Hepatic stellate cell (primary cell): Measurements from ENCODE around the gene SPATS2L.

Experiments used
- DNase-seq: peaks from one replicate; pipeline ENCODE4 v3.0.0; 2011; ENCODE audit warnings: low spot score

The SPATS2L gene

DNA sequence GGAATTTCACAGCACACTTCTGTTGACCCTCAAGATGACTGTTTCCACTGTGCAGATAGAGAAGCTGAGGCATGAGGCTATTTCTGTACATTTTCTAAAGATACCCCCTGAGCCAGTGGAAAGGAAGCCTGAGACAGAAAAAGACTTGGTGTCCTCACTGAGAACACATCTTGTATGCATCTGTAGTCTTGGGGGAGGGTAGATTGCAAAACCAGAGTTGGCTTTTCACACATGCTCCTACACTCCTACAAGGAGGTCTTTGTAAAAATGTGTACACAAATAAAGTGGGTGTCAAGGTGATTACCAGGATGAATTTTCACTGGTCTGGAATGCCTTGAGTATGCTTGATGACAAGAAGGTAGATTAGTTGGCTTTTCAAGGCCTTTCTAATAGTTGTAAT, 105.3 kb downstream of the SPATS2L start:
- DNase-seq, result no peak

DNA sequence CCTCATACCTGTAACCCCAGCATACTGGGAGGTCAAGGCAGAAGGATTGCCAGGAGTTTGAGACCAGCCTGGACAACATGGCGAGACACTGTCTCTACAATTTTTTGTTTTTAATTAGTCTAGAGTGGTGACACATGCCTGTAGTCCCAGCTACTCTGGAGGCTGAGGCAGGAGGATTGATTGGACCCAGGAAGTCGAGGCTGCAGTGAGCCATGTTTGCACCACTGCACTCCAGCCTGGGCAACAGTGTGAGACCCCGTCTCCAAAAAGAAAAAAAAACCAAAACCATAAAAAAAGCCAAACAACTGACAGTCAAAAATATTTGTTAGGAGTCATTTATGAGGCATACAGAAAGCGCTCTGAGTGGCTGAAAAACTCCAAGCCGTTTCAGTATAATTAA, 107.9 kb downstream of the SPATS2L start:
- no peak for DNase-seq

- DNase-seq, result no peak
These were observed 109.0 kb downstream of the SPATS2L start for GRCh38 chr2:200415455-200415854.

DNA sequence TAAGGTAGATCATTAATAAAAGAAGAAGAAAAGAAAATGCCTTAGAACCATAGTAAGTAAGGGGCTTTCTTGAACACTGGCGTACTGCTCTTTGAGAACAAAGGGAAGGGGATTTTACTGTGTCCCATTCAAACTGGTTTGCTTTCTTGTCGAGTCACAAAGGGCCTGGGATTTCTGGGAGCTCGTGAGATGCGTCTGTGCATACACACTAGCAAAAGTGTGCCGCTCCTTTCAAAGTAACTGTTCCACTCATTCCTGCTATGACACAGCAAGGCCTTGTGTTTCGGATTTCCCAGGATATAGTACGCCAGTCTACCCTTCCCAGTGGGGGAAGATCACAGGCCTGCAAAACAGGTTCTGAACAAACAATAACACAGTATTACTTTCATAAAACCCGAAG, 110.4 kb downstream of the SPATS2L start:
- DNase-seq, result no peak

DNA sequence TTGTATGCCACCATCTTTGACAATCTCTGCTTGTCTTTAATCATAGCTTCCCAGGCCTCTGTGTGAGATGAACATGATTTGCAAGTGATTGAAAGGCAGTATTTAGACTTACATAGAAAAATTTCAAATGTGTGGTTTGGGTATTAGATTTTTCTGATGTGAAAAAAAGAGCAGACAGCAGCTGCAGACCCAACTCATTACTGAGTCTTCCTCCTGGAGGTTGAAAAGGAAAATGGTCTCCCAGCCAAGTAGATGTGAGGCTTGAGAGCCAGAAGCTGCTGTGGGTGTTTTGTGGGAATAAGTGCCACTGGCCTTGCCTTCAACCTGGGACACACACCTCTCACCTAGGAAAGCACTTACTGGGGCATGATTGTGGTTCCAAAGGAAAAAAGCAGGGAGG, 110.9 kb downstream of the SPATS2L start:
- no peak for DNase-seq

DNA sequence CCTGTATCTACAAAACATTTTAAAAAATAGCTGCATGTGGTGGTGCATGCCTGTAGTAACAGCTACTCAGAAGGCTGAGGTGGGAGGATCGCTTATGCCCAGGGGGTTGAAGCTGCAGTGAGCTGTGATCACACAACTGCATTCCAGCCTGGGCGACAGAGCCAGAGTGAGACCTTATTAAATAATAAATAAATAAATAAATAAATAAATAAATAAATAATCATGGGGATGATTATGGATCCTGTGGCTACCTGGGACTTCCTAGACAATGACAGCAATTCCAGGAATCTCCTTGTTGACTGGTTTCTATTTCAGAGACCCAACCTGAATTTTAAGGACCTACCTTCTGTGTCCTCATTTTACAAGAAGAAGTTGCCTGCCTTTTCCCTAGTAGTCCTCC, 111.9 kb downstream of the SPATS2L start:
- DNase-seq, result no peak

DNA sequence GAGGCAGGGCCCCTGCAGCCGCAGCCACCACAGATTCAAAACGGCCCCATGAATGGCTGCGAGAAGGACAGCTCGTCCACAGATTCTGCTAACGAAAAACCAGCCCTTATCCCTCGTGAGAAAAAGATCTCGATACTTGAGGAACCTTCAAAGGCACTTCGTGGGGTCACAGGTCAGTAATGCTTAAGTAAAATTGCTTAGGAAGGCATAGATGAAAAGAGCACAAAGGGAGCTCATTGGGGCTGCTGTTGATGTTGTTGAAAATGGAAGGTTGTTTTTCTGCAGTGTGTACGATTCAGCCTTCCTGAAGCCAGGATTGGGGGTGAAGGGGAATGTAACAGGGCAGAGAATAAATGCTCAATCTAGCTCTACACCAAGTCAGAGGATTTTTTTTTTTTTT, 112.8 kb downstream of the SPATS2L start:
- DNase-seq, result no peak

DNA sequence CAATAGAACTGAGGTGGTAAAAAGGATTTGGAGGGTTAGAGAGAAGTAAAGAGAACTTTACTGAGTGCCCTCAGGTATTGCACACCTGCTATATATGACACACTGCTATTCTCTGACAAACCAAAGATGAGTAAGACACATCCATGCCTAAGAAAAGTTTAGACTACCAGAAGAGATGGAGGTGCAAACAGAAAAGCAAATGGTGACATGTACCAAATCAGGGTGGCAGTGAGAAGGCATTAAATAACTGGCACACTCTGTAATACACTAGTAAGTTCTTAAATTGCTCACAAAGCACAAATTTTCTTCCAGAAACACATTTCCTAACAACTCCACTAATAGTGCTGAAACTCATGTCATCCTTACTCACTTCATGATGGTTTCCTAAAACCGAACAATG, 114.8 kb downstream of the SPATS2L start:
- DNase-seq, result no peak

GRCh38 chr2:200422071-200422470, 115.6 kb downstream of the SPATS2L start:
- no peak for DNase-seq

GRCh38 chr2:200422532-200423261, 116.2 kb downstream of the SPATS2L start:
- no peak for DNase-seq

- DNase-seq, result no peak
These were observed 117.0 kb downstream of the SPATS2L start for GRCh38 chr2:200423541-200423940.

DNA sequence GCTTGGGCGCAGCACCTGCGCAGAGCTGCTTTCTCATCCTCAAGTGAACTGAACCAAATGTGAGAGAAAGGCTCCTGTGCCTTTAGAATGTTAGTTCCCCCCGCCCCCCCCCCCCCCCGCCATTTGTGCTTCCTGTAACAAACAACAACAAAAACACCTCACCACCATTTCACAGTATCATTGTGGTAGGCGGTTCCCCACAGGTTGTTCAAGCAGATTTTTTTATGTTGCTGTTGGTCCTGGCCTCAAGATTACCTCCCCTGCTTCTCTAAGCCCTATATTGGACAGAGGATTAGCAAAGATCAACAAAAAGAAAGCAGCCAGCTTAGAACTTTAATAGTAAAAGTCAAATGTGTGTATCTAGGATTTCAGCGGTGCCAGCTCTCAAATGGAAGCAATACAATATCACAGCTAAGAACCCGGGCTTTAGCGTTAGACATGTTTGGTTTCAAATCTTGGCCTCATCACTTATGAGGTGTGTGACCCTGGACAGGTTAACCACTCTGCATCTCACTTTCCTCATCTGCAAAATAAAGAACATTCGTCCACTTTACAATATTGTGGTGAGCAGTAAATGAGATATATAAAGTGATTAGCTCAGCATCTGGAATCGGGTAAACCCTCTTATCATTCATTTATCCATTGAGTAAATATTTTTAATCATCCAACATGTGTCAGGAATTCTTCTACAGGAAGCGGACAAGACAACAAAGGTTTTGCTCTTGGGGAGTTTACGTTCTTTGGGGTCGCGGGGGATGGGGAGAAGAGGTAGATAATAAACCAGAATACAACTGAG, 118.7 kb downstream of the SPATS2L start:
- DNase-seq, result no peak

GRCh38 chr2:200426754-200427153, 120.3 kb downstream of the SPATS2L start:
- no peak for DNase-seq

DNA sequence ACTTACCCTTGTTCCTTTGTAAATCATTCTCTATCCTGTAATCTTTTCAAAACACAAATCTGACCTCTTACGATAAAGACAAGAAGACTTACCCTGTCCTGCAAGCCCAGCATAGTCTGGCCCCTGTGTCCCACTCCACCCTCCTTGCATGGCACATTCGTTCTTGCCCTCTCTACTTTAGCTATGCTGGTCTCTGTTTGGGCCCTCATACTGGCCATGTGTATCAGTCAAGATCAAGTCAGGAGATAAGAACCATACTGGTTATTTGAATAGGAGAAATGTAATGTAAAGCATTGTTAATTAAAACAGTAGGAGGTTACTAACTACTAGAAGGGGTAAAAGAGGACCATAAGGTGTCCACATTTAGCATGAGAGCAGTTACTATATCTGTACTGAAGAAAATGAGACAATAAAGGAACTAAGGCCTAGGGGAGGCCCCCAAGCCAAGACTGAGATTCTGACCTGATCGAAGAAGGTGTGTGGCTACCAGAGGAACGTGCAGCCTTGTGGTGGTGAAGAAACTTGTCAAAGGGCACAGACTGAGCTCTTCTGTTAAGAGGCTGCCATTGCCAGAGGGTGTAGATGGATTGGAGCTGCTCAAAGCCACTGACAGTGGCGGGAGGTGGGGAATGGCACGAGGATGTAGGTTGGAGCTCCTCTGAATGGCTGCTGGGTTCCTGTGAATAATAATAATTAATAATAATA, 122.6 kb downstream of the SPATS2L start:
- DNase-seq, result no peak

- DNase-seq, result no peak
These were observed 123.5 kb downstream of the SPATS2L start for GRCh38 chr2:200430017-200430416.

DNA sequence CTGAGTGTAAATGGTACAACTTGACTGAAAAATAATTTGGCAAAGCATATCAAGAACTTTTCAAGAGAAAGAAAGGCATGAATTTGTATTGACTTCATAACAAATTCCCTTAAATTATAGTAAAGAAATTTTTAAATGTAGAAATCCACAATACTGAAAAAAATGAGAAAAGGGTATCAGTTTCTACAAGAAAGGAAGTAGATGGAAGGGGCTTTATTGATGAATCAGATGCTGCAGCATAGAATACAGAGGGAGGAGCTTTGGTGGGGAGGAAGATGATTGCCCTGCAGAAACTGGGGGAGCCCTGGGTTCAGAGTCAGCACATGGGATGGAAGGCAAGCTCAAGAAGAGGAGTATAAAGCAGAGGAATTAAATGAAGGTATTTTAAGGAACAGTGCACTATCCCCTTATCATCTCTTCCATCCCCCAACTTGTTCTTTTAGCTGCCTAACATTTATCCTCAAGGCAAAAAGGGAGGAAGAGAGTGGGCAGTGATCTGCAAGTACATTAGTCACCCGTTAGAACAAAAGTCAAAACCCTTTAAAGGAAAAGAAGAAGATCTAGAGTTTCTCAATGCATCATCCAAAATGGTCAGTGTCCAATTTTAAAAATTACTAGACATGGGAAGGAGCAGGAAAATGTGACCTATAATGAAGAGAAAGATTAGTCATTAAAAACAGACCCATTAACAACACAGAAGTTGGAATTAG, 125.7 kb downstream of the SPATS2L start:
- no peak for DNase-seq

- peak; percentile 25 for DNase-seq
These were observed 128.9 kb downstream of the SPATS2L start for GRCh38 chr2:200435379-200435778.

- no peak for DNase-seq
These were observed 131.8 kb downstream of the SPATS2L start for GRCh38 chr2:200438251-200438650.

DNA sequence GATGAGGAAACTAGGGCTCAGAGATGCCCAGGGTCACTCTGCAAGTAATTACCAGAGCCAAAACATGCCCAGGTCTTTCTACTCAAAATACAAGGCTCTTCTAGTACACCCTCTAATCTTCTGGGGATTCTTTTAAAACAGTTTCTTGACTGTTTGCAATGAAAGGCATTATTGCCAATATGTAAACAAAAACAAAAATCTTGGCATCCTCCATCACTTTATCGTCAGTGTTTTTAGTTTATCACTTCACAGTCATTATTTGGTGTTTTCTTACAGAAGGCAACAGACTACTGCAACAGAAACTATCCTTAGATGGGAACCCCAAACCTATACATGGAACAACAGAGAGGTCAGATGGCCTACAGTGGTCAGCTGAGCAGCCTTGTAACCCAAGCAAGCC, 132.4 kb downstream of the SPATS2L start:
- no peak for DNase-seq

DNA sequence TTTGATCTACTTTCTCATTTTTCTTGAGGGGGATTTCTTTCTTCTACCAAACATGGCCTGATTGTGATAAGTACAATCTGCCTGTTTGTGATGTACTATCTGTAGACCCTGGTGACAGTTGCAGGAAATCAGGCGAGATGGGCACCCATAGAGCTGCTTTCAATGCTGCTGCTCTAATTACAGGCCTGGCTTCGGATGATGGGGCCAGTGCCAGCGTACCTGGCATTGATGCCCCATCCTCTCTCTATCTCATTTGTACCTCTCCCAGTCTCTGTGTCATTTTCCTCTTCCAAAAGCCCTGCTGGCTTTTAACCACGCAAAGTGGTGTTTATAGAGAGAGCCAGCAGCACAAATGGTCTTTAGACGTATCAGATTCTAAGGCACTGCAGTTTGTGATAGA, 133.5 kb downstream of the SPATS2L start:
- DNase-seq, result no peak

DNA sequence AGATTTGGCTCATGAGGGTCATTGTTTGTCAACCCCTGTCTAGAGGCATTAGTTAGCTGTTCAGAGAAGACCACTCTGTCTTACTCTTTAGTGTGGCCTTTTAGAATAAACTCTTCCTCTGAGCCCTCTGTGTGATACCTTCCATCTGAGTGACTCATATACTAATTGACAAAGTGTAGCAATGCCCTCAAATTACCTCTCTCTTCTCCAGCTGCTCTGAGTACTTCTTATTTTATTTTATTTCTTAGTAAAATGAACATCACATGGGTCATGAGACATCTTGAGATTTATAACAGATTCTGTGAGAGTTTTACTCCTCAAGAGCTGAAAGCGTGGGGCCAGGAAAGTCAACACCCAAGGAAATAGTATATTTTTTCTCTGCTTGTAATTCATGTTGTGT, 136.0 kb downstream of the SPATS2L start:
- DNase-seq, result no peak

GRCh38 chr2:200443376-200443775, 136.9 kb downstream of the SPATS2L start:
- no peak for DNase-seq
